Ishikawa (cell line): ENCODE measurements around the gene HMG20A.

ENCODE experiments used
- CEBPB ChIP-seq: IDR thresholded peaks from 2 replicates; pipeline ENCODE4 v1.6.1; 2012
- EP300 ChIP-seq: IDR thresholded peaks from 2 replicates; pipeline ENCODE4 v1.6.1; 2012; ENCODE audit warnings: borderline replicate concordance
- RAD21 ChIP-seq: IDR thresholded peaks from 2 replicates; pipeline ENCODE4 v1.6.1; 2012; ENCODE audit warnings: low read depth
- TEAD4 ChIP-seq: IDR thresholded peaks from 2 replicates; pipeline ENCODE4 v1.6.1; 2012
- YY1 ChIP-seq: IDR thresholded peaks from 2 replicates; pipeline ENCODE4 v1.6.1; 2012; ENCODE audit warnings: low read depth
- TF ChIP-seq, protein P1 (sequence below): IDR thresholded peaks from 2 replicates; pipeline ENCODE4 v1.6.1; 2012; ENCODE audit warnings: low read depth, mild to moderate bottlenecking
- TF ChIP-seq, protein P2 (sequence below): IDR thresholded peaks from 2 replicates; pipeline ENCODE4 v1.6.1; 2012

DNA sequence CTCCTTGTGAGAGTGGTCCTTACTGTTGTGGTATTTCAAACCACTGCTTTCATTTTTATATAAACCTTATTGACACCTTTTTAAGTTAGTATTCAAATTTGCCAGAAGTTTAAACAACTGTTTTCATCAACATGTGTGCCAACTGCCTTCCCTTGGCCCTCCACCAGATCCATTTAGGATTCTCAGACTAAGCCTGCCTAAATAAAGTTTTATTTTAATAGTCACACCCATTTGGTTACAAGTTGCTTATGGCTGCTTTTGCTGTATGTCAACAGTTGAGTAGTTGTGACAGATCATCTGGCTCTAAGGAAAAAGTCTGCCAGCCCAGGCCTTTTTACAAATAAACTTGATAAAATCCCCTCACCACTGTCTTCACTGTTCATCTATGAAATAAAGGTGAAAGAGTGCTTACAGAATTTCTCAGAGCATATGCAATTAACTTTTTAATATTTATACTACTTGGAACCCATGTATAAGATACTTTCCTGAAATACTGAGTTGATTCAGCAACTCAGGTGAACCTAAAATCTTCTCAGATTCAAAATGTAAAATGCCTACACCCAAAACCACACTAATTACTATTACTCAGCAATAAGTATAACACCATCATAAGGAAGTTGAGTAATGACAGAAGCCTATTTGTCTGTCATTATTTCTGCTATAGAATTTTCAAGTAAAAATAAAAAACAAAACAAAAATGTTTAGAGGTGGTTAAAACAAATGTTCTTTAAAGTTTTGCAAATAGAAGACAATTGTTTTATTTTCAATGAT is 35.9 kb upstream of the HMG20A start:
- TF ChIP-seq, protein P1, sequence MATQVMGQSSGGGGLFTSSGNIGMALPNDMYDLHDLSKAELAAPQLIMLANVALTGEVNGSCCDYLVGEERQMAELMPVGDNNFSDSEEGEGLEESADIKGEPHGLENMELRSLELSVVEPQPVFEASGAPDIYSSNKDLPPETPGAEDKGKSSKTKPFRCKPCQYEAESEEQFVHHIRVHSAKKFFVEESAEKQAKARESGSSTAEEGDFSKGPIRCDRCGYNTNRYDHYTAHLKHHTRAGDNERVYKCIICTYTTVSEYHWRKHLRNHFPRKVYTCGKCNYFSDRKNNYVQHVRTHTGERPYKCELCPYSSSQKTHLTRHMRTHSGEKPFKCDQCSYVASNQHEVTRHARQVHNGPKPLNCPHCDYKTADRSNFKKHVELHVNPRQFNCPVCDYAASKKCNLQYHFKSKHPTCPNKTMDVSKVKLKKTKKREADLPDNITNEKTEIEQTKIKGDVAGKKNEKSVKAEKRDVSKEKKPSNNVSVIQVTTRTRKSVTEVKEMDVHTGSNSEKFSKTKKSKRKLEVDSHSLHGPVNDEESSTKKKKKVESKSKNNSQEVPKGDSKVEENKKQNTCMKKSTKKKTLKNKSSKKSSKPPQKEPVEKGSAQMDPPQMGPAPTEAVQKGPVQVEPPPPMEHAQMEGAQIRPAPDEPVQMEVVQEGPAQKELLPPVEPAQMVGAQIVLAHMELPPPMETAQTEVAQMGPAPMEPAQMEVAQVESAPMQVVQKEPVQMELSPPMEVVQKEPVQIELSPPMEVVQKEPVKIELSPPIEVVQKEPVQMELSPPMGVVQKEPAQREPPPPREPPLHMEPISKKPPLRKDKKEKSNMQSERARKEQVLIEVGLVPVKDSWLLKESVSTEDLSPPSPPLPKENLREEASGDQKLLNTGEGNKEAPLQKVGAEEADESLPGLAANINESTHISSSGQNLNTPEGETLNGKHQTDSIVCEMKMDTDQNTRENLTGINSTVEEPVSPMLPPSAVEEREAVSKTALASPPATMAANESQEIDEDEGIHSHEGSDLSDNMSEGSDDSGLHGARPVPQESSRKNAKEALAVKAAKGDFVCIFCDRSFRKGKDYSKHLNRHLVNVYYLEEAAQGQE = no peak
- TF ChIP-seq RAD21 = no peak
- TF ChIP-seq YY1 = no peak
- no peak for TF ChIP-seq CEBPB
- no peak for TF ChIP-seq EP300
- TF ChIP-seq, protein P2, sequence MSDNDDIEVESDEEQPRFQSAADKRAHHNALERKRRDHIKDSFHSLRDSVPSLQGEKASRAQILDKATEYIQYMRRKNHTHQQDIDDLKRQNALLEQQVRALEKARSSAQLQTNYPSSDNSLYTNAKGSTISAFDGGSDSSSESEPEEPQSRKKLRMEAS = no peak
- no peak for TF ChIP-seq TEAD4
